TTC549 (cell line): ENCODE data around the gene CTBP2.

Experiments
- FAIRE-seq: peaks from 2 replicates; lab custom pipeline; 2012; peaks lifted over from hg19 to GRCh38; lab: Jason Lieb, UNC

The CTBP2 gene

GRCh38 chr10:124972637-124973036 lies 187.7 kb downstream of the CTBP2 start:
- FAIRE-seq, result no peak

- FAIRE-seq, result no peak
Observed at GRCh38 chr10:124971276-124971675, 189.1 kb downstream of the CTBP2 start.

GRCh38 chr10:124967255-124967654 lies 193.1 kb downstream of the CTBP2 start:
- FAIRE-seq, result no peak

- no peak for FAIRE-seq
Observed at GRCh38 chr10:124966008-124966407, 194.4 kb downstream of the CTBP2 start.

- no peak for FAIRE-seq
Observed at GRCh38 chr10:124963866-124964720, 196.3 kb downstream of the CTBP2 start.

GRCh38 chr10:124962421-124962820 lies 197.9 kb downstream of the CTBP2 start:
- FAIRE-seq, result no peak

- FAIRE-seq, result no peak
Observed at GRCh38 chr10:124961248-124961570, 199.2 kb downstream of the CTBP2 start.

- FAIRE-seq, result no peak
Observed at GRCh38 chr10:124959564-124959963, 200.8 kb downstream of the CTBP2 start.

- no peak for FAIRE-seq
Observed at GRCh38 chr10:124957404-124957947, 202.9 kb downstream of the CTBP2 start.

- no peak for FAIRE-seq
Observed at GRCh38 chr10:124956764-124957163, 203.6 kb downstream of the CTBP2 start.

GRCh38 chr10:124955868-124956267 lies 204.5 kb downstream of the CTBP2 start:
- FAIRE-seq, result no peak

GRCh38 chr10:124955243-124955642 lies 205.1 kb downstream of the CTBP2 start:
- FAIRE-seq, result no peak

GRCh38 chr10:124953421-124953820 lies 206.9 kb downstream of the CTBP2 start:
- no peak for FAIRE-seq

GRCh38 chr10:124952123-124952522 lies 208.2 kb downstream of the CTBP2 start:
- FAIRE-seq, result no peak

GRCh38 chr10:124949543-124949942 lies 210.8 kb downstream of the CTBP2 start:
- FAIRE-seq, result no peak

- no peak for FAIRE-seq
Observed at GRCh38 chr10:124946945-124947344, 213.4 kb downstream of the CTBP2 start.

- FAIRE-seq, result no peak
Observed at GRCh38 chr10:124944982-124945381, 215.4 kb downstream of the CTBP2 start.

- FAIRE-seq, result no peak
Observed at GRCh38 chr10:124943301-124944092, 216.9 kb downstream of the CTBP2 start.

GRCh38 chr10:124942317-124943169 lies 217.8 kb downstream of the CTBP2 start:
- FAIRE-seq, result no peak

- FAIRE-seq, result no peak
Observed at GRCh38 chr10:124941823-124942222, 218.5 kb downstream of the CTBP2 start, which contains the start of gene ZRANB1. TSS of gene ZRANB1 (plus strand) at chr10:124942123. CDS start at chr10:124942494, 371 bp downstream.

- no peak for FAIRE-seq
Observed at GRCh38 chr10:124939290-124939689, 221.1 kb downstream of the CTBP2 start.

- no peak for FAIRE-seq
Observed at GRCh38 chr10:124936813-124937212, 223.6 kb downstream of the CTBP2 start.
